GM18505 (cell line): ENCODE data around the gene HSF4.

ENCODE experiments used
- ATAC-seq: cut with Tn5 transposase; IDR thresholded peaks from one replicate; pipeline ENCODE4 v1.9.1; 2021; ENCODE audit not compliant: unreplicated experiment
- POLR2A ChIP-seq: IDR thresholded peaks from 4 replicates; pipeline ENCODE4 v1.6.1; 2011; ENCODE audit warnings: borderline replicate concordance; ENCODE audit not compliant: insufficient read depth, insufficient read length; ENCODE audit errors: extremely low read depth

The HSF4 gene

GRCh38 chr16:67165121-67166078, 855 bp downstream of the HSF4 start:
- no peak for TF ChIP-seq POLR2A
- ATAC-seq: no peak

GRCh38 chr16:67166110-67166547, 1.6 kb downstream of the HSF4 start:
- no peak for ATAC-seq
- no peak for TF ChIP-seq POLR2A

- no peak for ATAC-seq
- no peak for TF ChIP-seq POLR2A
These were observed 2.1 kb downstream of the HSF4 start for GRCh38 chr16:67166598-67167168.

GRCh38 chr16:67167588-67167987, 3.0 kb downstream of the HSF4 start:
- no peak for ATAC-seq
- TF ChIP-seq POLR2A: no peak

GRCh38 chr16:67169011-67169451, 4.5 kb downstream of the HSF4 start:
- no peak for TF ChIP-seq POLR2A
- no peak for ATAC-seq

- TF ChIP-seq POLR2A: no peak
- peak; percentile 10 for ATAC-seq
These were observed 5.2 kb downstream of the HSF4 start for GRCh38 chr16:67169642-67170167.

- no peak for TF ChIP-seq POLR2A
- ATAC-seq: peak; percentile 39
These were observed 5.8 kb downstream of the HSF4 start, which contains the start of gene NOL3 for GRCh38 chr16:67170168-67170948. Gene NOL3 (plus strand): TSS chr16:67170538.

GRCh38 chr16:67170949-67171649, 6.6 kb downstream of the HSF4 start:
- no peak for ATAC-seq
- TF ChIP-seq POLR2A: no peak

- no peak for ATAC-seq
- TF ChIP-seq POLR2A: no peak
These were observed 8.8 kb downstream of the HSF4 start for GRCh38 chr16:67173323-67173722.

- ATAC-seq: no peak
- no peak for TF ChIP-seq POLR2A
These were observed 9.5 kb downstream of the HSF4 start for GRCh38 chr16:67173808-67174705.

GRCh38 chr16:67174706-67175231, 10.2 kb downstream of the HSF4 start:
- ATAC-seq: no peak
- no peak for TF ChIP-seq POLR2A
